GM18907 (cell line): ENCODE data around the gene LKAAEAR1.

Source experiments
- ATAC-seq: cut with Tn5 transposase; IDR thresholded peaks from one replicate; pipeline ENCODE4 v1.9.1; 2021; ENCODE audit warnings: mild to moderate bottlenecking, moderate library complexity; ENCODE audit not compliant: unreplicated experiment

Gene LKAAEAR1

GRCh38 chr20:64068386-64069208 lies 15.6 kb downstream of the LKAAEAR1 start:
- no peak for ATAC-seq

- no peak for ATAC-seq
These were observed 16.4 kb downstream of the LKAAEAR1 start for GRCh38 chr20:64067733-64068307.

DNA sequence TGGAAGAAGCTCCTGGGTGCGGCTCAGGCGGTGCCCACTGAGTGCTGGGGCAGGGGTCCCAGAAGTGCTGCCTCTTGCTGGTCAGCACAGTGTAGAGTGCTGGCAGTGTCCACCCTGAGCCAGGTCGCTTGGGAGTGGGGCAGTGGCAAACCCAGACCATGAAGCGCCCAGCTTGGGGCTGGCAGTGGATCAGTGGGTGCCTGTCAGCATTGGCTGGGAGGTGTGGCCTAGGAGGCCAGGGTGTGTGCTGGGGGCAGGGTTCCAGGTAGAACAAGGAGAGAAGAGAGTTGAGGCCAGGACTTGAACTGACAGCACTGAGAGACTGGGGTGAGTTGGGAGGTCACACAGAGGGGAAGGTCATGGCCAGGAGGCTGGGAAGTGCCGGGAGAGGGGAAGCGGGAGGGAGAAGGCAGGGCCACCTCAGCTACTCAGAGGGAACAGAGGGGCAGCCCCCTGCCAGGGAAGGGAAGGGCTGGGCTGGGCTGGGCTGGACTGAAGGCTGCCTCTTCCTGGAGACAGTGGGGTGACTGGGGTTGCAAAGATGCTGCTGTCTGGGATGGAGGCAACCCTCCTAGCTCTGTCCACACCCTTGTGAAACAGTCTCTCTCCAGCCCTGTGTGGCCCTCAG lies 17.1 kb downstream of the LKAAEAR1 start:
- no peak for ATAC-seq

DNA sequence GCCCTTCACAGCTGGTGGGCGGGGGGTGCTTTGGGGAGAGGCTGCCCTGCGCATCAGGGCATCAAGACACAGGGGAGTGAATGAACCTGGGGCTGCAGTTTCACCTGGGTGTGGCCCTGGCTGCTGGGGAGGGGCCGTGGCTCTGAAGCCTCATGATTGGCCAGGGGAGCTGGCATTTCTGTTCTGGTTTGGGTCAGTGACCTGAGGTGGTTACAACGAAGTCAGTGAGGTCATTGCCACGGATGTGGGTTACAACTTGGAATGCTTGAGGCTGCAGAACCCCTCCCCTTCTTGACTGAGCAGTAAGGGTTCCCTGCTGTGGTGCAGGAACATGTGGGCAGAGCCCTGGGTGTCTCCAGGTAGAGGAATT lies 18.2 kb downstream of the LKAAEAR1 start:
- peak; percentile 48 for ATAC-seq

- ATAC-seq: no peak
These were observed 18.9 kb downstream of the LKAAEAR1 start for GRCh38 chr20:64065062-64065973.

GRCh38 chr20:64064145-64064698 lies 20.0 kb downstream of the LKAAEAR1 start:
- ATAC-seq: no peak

DNA sequence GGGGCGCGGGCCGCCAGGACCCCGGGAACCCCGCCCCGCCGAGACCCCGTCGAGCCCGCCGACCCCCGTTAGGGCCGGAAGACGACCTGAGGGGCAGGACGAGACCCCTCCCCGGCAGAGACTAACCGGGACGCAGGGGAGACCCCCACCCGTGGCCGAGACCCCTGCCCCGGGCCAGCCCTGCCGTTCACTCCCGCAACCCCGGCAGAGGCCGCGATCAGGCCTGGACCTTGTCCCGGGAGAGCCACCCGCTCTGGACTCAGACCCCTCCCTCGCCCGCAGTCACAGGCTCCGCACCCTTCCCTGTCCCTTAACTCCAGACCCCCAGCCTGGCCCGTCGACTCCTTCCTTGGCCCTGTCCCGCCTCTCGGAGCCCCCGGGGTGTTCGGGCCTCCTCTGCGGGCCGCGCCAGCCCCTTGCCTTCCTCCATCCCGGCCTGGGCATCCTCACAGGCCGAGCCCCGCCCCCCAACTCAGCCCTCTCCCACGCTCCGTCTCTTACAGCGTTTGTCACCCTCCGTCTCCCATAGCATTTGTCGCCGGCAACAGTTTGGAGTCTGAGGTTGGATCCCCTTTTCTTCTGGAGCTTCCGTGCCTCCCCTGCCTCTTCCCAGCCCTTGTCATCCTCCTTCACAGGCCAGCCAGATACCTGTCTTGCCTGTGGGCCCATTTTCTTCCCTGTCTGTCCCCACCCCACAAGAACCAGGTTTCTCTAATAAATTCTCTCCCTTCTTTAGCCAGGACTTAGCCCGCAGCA lies 20.6 kb downstream of the LKAAEAR1 start:
- ATAC-seq: no peak

- ATAC-seq: peak; percentile 78
These were observed 21.4 kb downstream of the LKAAEAR1 start, which contains the start of gene TCEA2 for GRCh38 chr20:64062596-64063388. Gene TCEA2 (plus strand): TSS chr20:64063198. CDS start chr20:64063313, 115 bp downstream.

- no peak for ATAC-seq
These were observed 22.0 kb downstream of the LKAAEAR1 start for GRCh38 chr20:64062276-64062595.

GRCh38 chr20:64058536-64058935 lies 25.7 kb downstream of the LKAAEAR1 start:
- ATAC-seq: no peak

DNA sequence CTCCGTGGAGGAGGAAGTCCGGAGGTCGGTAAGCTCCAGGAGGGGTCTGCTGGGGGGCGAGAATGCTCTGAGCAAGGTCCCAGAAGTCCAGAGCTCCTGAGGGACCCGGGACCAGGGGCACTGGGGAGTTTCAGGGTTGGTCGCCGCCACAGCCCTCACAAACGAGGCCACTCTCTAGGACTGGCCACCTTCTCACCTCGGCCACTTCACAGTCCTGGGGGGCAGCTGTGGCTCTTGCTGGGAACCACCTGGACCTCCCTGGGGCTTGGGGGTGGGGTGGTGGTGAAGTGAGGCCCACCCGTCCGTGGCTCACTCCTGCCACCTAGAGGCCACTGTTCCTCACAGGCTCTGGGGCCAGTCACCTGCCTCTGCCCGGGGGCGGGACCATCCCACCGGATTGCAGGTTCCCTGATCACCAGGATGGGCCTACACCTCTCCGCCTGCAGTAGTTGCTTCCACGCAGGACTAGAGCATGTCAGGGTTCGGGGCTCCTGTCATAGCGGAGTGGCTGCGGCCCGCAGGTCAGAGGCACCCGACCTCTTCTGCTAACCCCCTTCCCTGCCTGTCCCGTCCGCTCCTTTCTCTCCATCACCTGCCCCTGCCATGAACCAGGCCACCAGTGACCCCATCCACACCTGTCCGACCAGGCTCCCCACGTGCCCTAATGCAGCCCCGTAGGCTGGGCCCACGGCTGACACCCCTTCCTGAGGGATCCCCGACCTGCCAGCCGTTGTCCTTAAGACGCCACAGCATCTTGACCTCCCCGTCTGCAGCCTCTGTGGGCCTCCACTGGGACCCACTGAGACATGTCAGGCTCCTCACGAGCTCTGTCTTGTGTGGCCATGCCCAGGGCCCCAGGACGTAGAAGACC lies 26.3 kb downstream of the LKAAEAR1 start:
- ATAC-seq: peak; percentile 44

GRCh38 chr20:64056889-64057627 lies 27.1 kb downstream of the LKAAEAR1 start:
- no peak for ATAC-seq

- ATAC-seq: no peak
These were observed 27.6 kb downstream of the LKAAEAR1 start for GRCh38 chr20:64056639-64056888.

DNA sequence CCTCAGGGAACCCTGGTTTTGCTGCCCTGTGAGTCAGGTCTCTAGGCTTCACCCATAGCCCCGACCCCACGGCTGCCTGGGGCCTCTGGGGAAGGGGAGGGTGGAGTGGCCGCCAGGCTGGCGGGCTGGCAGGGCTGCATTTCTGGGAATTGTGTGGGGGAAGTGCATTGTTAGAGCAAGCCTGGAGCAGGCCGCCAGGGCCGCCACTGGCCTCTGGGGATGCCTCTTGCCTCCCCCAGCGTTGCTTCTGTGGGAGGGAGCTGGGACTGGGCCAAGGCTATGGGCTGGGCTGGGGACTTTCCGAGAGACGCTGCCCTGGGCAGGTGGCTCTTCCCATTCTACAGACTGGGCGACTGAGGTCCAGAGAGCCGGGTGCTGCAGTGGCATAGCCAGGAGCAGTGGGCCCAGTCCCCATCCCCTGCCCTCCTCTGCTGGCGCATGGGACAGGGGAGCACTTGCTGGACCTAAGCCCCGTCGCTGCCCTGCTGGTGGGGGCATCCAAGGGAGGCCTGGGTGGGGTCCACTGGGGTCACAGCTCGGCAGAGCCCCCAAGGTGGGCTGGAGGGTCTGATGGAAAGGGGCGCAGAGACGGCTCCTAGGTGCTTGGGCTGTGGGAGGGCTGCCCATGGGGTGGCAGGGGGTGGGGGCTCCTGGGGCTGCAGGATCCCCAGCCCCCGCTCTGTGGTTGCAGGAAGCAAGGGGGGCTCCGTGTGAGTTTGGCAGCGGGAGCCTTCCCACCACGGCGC lies 28.1 kb downstream of the LKAAEAR1 start:
- ATAC-seq: no peak

DNA sequence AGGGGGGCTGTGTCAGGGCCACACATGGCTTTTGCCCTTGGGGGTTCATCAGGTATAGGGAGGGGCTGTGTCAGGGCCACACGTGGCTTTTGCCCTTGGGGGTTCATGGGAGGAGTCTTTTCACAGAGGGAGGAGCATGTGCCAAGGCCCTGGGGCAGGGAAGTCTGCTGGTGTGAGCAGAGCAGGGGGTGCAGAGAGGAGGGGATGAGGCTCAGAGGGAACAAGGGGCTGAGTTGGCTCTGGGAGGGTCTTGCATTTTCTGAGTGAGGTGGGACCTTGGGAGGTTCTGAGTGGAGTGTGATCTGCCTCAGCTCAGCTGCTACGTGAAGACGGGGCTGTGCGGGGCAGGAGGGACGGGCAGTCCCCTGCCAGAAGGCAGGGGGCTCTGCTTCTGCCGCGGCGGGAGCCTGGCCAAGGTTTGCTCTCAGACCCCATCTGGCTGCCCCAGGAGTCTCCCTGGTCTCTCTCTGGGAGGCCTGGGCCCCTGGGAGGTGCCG lies 28.8 kb downstream of the LKAAEAR1 start:
- ATAC-seq: no peak

- ATAC-seq: no peak
These were observed 30.1 kb downstream of the LKAAEAR1 start for GRCh38 chr20:64053841-64054661.
